HG03159 (cell line): ENCODE measurements around the gene NMNAT2.
A peak's percentile ranks its signal among the peaks of the same experiment; 100 is the strongest.
"Not testable (repeated sequence)": the region's sequence is repeated elsewhere in the genome, so short reads cannot be mapped to it uniquely, and the experiment has no call there.

ENCODE experiments used
- ATAC-seq: cut with Tn5 transposase; IDR thresholded peaks from one replicate; pipeline ENCODE4 v1.9.1; 2021; ENCODE audit warnings: mild to moderate bottlenecking, moderate library complexity; ENCODE audit not compliant: unreplicated experiment

NMNAT2 gene

DNA sequence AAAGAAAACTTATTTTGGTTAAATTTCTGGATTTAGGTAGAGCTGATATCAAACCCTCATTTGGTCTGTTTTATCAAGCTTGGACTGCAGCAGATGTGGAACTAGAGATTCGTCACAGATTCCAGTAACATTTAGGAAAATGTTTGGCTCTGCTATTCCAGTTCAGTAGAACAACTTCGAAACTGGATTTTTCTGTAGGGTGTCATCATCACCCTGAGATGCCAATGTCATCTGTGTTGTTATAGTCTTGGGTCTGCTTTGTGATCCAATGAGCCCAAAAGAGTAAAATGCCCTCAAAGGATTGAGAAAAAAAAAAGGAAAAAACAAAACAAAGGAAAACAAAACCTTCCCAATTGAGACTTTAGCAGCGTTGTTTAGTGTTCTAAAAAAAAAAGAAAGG lies 176.7 kb downstream of the NMNAT2 start:
- ATAC-seq = no peak

DNA sequence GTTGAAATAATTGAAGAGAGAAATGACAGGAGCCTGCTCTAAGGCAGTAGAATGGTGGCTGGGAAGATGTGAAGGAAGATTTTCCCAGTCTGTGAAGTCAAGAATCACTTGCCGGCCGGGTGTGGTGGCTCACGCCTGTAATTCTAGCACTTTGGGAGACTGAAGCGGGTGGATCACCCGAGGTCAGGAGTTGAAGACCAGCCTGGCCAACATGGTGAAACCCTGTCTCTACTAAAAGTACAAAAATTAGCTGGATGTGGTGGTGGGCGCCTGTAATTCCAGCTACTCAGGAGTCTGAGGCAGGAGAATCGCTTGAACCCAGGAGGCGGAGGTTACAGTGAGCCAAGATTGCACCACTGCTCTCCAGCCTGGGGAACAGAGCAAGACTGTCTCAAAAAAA lies 177.3 kb downstream of the NMNAT2 start:
- ATAC-seq = not testable (repeated sequence)

DNA sequence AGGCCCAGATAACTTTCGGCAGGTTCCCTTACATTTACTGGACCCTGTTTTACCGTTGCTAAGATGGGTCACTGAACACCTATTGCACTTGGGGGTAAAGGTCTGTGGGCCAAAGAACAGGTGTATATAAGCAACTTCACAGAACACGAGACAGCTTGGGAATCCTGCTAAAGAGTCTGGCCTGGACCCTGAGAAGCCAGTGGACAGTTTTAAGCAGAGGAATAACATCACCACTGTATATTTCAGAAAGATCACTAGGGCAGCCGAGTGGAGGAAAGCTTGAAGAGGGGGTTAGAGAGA lies 177.7 kb downstream of the NMNAT2 start:
- ATAC-seq = no peak

DNA sequence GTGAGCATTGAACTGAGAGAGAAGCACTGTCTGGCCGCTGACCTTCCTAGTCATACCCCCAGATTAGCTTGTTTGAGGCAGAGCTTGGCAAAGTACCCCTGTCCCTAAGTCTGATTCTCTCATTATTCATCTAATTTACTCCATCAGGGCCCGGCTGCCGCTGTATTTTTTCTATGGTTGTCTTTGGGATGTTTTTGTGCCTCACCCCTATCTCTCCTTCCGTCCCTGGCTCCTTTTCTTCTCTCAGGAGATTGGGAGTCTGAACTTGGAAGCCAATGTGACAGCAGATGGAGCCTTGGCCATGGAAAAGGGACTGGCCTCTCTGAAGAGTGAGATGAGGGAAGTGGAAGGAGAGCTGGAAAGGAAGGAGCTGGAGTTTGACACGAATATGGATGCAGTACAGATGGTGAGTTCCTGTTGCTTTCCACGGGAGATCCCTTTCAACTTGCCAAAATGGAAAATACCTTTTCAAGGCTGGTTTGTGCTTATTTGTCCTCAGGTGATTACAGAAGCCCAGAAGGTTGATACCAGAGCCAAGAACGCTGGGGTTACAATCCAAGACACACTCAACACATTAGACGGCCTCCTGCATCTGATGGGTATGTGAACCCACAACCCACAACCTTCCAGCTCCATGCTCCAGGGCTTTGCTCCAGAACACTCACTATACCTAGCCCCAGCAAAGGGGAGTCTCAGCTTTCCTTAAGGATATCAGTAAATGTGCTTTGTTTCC lies 178.2 kb downstream of the NMNAT2 start:
- ATAC-seq = no peak

DNA sequence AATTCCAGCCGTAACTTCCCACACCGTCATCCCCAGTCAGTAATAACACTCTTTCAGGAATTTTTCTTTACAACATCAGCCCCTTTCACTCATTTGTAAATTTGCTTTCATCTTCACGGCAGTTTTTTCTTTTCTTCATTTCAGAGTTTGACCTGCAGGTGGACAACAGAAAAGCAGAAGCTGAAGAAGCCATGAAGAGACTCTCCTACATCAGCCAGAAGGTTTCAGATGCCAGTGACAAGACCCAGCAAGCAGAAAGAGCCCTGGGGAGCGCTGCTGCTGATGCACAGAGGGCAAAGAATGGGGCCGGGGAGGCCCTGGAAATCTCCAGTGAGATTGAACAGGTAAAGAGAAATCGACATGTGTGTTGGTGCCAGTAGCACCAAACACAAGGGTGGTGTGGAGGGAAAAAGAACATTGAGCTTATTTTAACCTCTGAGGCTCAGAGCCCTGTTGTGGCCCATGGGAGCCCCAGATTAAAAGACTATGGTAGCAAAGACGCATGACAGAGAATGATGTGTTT lies 178.9 kb downstream of the NMNAT2 start:
- no peak for ATAC-seq

DNA sequence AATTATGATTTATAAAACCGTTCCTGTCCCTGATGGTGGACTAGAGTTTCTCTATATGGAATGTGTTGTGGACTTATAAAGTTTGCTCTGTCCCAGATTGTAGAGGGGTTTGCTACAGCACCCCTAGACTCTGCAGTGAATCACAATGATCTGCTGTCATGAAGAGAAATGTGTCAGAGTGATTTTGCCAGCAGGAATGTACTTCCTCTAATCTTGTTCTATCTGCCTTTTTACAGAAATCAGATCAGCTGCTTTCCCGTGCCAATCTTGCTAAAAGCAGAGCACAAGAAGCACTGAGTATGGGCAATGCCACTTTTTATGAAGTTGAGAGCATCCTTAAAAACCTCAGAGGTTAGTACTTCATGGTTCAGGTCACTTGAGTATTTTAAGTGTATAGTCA lies 180.1 kb downstream of the NMNAT2 start:
- no peak for ATAC-seq

DNA sequence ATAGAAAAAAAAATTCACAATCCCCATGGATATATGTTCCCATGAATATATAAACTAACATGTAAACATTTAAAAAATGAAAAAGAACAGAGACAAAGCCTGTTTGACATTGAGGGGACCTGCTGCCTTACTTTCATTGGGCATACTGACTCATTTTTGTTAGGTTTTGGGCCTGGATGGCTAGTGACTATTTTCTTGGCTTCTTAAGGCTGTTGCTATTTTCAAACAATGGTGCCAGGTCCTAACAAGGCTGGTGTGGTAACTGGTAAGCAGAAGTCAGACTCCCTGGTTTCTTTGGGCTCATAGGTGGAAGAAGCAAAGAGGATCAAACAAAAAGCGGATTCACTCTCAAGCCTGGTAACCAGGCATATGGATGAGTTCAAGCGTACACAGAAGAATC lies 181.1 kb downstream of the NMNAT2 start:
- no peak for ATAC-seq

DNA sequence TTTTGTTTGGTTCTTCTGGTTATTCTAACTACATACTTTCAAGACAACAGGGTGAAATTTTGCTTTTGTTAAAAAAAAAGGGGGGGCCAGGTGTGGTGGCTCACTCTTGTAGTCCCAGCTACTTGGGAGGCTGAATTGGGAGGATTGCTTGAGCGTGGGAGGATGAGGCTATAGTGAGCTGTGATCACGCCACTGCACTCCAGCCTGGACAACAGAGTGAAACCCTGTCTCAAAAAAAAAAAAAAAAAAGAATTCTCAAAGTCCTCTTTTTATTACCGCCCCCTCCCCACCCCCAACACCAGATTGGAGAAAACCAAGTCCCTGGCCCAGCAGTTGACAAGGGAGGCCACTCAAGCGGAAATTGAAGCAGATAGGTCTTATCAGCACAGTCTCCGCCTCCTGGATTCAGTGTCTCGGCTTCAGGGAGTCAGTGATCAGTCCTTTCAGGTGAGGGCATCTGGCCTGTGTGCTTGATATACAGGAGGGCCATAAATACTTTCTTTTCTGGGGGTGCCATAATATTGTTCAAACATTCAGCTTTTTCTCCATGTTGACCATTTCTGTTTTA lies 181.9 kb downstream of the NMNAT2 start:
- ATAC-seq = no peak

DNA sequence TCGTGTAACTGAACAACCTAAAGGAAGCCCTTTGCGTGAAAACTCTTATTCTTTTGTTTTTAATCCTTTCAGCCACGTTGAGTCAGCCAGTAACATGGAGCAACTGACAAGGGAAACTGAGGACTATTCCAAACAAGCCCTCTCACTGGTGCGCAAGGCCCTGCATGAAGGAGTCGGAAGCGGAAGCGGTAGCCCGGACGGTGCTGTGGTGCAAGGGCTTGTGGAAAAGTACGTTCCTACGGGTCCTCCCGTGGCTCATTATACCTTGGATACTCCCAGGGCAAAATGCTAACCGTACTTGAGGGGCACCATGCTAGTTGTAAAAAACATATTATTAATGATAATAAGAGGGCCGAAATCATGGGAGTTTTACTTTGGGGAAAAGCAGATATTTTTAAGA lies 182.7 kb downstream of the NMNAT2 start:
- no peak for ATAC-seq

DNA sequence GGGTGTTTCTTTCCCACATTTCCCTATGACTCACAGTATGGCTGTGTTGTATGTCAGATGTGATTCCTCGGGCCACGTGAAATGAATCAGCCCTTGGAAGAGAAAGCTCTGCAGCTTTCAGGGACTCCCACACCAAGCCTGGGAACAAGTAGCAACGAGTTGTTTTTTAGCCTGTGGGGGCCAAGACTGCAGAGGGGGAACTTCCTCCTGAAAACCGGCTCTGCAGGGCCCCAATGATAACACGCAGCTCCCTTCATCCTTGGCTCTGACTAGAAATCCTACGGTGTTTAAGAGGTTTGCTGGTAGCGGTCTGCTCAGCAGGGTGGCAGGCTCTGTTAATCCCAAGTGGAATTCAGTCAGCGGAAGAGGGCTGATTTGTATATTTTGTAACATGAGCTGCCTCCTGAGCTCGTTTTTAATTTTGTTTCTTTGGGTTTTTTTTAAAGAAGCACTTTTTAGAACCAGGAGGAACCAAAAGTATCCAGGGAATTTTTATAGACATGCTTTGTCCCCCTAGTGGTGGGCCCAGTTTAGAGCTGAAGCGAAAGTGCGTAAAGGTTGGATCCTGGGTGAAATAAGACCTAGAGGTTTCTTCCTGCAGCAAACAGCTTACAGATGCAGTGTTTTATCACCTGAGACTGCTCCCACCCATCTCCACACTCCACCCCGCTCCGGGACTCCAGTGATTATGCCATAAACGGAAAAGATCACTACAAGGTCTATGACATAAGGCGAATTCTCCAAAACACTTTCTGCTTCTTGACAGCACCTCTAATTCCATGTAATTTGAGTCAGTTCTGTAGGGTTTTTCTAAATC lies 183.3 kb downstream of the NMNAT2 start:
- no peak for ATAC-seq

DNA sequence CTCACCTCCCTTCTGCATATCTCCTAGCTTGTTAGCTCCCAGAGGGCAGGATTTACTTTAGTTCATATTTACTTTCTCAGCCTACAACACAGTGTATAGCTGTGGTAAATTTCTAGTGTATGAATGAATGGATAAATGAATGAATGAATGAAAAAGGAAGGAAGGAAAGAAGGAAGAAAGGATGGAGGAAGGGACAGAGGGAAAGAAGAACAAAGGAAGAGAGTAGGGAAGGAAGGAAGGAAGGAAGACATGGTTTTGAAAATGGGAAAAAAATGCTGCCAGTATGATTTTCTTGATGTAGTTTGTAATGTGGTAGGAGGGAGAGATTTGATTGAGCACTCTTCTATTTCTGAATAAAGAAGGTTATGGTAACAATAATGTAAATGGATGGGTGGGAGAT lies 185.1 kb downstream of the NMNAT2 start:
- no peak for ATAC-seq

DNA sequence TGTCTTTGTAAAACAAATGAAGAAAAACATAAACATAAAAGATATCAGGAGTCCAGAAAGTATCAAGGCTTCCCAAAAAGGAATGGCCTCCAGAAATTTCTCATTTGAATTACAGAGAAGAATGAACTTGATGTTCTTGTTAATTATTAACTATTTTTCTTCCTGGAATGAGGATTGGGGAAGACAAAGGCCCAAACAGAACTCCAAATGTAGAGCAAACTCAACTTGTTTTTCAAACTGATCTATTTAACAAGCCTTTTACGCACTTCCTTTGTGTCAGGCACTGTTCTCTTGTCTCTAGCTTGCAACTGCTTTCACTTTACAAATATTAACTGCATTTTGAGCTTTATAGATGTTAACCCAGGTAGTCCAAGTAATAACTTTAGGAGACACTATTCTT lies 186.6 kb downstream of the NMNAT2 start:
- no peak for ATAC-seq

DNA sequence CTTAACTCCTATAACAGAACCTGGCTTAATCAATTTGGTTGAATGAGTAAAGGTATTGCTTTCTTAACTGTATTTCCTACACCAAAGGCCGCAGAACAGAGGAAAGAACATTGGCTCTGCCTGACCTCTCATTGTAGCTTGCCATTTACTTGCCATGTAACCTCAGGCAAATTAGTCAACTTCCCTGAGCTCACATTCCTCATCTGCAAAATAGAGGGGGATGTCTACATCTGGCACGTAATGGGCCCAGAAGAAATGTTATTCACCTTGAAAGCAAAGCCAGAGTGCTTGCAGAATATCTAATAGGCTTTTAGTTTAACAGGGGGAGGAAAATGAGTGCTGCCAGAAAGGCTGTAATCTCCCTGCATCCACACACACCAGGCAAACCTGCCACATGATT lies 187.8 kb downstream of the NMNAT2 start:
- ATAC-seq = no peak

DNA sequence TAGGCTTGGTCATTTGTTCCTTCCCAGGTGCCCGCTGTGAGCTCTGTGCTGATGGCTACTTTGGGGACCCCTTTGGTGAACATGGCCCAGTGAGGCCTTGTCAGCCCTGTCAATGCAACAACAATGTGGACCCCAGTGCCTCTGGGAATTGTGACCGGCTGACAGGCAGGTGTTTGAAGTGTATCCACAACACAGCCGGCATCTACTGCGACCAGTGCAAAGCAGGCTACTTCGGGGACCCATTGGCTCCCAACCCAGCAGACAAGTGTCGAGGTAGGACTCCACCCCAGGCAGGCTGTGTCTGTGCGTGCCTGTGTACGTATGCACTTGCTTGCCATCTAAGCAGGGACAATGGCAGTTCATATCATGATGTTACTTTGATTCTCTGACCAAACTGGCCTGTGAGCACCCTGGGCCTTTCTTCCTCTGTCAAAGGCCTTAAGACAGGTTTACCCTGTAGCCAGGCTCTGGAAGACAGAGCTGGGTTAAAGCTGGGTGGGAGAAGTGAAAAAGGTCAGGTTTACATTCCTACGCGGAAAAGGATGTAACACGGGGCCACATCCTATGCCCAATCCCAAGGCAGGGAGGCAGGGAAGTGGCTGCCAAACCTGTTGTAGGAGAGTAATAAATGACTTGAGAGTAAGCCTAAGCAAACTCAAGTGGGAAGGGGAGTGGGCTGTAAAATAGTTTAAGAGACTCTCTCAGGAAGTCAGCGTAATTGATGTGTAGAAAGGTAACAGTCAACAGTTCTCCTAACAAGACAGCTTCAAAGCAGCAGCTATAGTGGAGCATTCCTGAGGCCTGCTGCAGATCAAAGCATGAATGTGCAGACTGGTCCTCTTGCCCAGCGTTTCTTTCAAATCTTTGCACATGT lies 189.6 kb downstream of the NMNAT2 start:
- ATAC-seq = no peak

DNA sequence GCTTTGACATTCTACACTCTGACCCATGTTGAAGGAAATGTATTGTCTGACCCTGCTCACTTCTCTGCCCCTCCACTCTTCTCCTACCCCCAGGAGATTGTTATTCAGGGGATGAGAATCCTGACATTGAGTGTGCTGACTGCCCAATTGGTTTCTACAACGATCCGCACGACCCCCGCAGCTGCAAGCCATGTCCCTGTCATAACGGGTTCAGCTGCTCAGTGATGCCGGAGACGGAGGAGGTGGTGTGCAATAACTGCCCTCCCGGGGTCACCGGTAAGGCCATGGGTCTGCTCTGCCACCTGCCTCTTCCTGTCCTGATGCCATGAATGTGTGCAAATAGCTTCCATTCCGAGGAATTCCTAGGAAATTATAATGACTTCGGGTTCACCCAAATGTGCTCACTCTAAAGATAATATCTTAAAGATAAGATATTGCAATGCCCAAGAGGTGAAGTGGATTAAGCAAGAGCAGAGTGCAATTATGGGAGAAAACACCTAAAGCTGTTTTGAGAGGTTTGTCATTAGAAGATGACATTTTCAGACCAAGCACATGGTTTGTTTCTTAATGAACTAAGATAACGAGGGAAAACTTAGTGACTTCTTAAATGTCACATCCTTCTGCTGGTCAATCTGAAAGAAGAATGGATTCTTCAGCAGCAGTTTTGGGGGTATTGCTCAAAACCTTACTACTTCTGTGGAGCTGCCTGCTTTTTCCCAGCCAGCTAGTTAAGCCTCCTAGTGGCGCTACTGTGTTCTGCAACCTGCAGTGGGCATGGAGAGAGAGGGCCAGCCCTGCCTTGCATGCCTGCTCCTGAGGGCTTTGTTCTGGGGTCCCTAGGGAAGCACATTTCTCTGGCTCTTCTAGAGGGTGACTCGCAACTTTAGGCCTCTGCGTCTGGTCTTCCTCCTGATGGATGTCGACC lies 190.5 kb downstream of the NMNAT2 start:
- ATAC-seq = peak; percentile 60

DNA sequence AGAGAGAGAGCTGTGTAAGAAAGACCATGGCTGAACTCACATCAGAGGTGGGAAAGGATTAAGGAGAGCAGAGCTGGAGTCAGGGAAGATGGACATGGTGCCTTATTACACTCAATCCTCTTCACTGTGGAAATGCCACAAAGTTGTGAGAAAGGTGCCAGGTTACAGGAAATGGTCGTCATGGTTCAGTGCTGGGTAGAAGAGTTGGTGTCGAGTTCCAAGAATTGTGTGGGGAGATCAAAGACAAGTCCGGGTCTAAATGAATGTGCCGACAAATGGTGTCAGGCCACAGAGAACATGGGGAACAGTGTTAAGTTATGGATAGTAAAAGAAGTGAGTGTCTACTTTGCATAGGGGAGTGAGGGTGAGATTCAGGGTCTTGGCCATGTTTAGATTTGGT lies 191.2 kb downstream of the NMNAT2 start:
- no peak for ATAC-seq

DNA sequence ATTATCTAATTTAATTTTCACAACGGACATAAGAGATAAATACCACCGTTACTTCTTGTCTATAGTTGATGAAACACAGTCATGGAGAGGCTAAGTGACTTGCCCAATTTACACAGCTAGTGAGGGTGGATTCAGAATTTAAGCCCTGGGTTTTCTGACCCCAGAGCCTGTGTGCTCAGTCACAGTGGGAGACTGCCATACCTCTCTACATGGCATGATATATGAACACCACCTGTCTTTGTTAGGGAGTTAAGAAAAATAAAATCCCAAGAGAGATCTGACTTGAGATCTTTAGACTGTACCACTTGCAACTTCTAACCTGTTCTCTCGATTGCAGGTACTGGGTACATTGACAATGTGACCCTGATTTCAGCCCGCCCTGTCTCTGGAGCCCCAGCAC lies 191.8 kb downstream of the NMNAT2 start:
- no peak for ATAC-seq

DNA sequence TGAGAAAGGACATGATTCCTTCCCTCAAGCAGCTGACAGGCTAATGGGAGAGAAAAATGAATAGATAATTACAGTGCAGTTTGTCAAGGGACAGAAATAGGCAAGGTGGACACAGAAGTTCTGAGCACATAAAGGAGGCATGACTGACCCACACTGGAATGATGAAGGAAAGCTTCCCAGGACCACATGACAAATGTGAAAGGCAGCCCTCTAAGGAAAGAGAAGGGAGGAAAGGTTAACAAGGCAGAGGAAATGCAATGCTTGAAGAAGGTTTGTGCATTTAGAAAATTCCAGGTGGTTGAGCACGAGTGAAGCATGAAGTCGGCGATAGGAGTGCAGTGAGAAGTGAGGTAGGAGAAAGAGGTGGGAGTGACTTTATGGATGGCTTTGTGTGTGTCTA lies 194.7 kb downstream of the NMNAT2 start:
- no peak for ATAC-seq

DNA sequence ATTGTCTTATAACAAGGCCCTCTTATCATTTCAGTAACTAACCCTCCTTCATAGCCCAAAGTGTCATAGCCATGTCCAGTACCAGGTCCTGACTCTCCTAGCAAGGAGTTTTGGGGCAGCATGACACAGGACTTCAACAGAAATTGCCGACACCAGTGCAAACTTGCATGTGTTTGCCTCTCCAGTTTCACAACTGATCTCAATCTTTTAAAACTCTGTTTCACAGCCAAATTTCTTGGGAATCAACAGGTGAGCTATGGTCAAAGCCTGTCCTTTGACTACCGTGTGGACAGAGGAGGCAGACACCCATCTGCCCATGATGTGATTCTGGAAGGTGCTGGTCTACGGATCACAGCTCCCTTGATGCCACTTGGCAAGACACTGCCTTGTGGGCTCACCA lies 195.3 kb downstream of the NMNAT2 start:
- no peak for ATAC-seq

DNA sequence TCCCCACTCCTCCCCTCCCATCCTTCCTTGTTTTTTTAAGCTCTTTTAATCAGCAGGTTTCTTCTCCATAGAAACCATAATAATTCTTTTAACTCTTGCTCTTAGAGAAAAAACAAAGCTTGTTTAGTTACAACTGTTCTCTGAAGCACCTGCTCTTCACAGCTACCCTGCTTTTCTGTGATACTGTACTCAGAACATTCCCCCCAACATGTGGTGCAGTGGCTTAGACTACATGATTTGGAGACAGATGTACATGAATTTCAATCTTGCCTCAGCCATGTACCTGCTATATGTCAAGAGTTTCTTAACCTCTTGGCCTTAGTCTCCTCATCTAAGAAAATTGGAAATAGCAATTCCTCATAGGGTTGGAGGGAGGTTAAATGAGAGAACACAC lies 198.6 kb downstream of the NMNAT2 start:
- no peak for ATAC-seq
